HCT116 (cell line): ENCODE results near the gene INSRR.

Experiments
- EZH2 ChIP-seq: fragments of 200-600 bp; sonication (generic); IDR thresholded peaks from 2 replicates; pipeline ENCODE4 v1.6.1; 2017; ENCODE audit warnings: antibody characterized with exemption, mixed run types
- SP1 ChIP-seq: IDR thresholded peaks from 2 replicates; pipeline ENCODE4 v1.6.1; 2012; ENCODE audit warnings: low read depth
- TF ChIP-seq, protein P1 (sequence below), 3 experiments: fragments of 200-600 bp in 1 of 3; sonication (generic) in 1 of 3; IDR thresholded peaks in 2 of 3; conservative IDR thresholded peaks in 1 of 3; 2 replicates each; pipeline ENCODE4 v1.5.1; 2012 to 2017; ENCODE audit warnings: low read depth in 2 of 3, low read length in 2 of 3, antibody characterized with exemption in 1 of 3, borderline replicate concordance in 1 of 3, control low read depth in 1 of 3, mild to moderate bottlenecking in 1 of 3, mixed read lengths in 1 of 3, mixed run types in 1 of 3, moderate library complexity in 1 of 3; ENCODE audit not compliant: insufficient read depth in 1 of 3

DNA sequence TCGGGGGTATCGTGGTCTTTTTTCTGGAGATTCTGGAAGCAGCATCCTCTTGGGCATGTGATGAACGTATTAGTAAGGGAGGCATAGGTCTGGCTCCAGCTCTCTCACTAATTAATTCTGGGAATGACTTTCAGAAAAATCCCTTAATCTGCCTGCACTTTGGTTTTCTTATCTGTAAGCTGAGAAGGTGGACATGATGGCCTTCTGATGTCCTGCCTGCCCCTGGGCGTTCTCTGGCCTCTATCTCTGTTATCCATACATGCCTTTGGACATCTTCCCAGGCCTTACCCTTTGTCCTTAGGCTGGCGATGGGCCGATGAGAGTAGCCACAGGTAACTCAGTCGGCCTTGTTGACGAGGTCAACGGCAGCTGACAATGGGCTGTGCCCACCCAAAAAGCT lies 10.5 kb upstream of the INSRR start:
- TF ChIP-seq, protein P1, sequence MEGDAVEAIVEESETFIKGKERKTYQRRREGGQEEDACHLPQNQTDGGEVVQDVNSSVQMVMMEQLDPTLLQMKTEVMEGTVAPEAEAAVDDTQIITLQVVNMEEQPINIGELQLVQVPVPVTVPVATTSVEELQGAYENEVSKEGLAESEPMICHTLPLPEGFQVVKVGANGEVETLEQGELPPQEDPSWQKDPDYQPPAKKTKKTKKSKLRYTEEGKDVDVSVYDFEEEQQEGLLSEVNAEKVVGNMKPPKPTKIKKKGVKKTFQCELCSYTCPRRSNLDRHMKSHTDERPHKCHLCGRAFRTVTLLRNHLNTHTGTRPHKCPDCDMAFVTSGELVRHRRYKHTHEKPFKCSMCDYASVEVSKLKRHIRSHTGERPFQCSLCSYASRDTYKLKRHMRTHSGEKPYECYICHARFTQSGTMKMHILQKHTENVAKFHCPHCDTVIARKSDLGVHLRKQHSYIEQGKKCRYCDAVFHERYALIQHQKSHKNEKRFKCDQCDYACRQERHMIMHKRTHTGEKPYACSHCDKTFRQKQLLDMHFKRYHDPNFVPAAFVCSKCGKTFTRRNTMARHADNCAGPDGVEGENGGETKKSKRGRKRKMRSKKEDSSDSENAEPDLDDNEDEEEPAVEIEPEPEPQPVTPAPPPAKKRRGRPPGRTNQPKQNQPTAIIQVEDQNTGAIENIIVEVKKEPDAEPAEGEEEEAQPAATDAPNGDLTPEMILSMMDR (IDR thresholded peaks at IDR 0.05 in 2 of 3, conservative IDR thresholded peaks at IDR 0.05 in 1 of 3; ENCODE audit: borderline replicate concordance in 1 of 3, insufficient read depth in 1 of 3, low read depth in 2 of 3, low read length in 2 of 3): no peak
- TF ChIP-seq SP1 (no peak), EZH2 (no peak)
